SK-N-DZ (cell line): ENCODE measurements around the gene CSGALNACT2.

ENCODE experiments used
- DNase-seq: peaks from one replicate; pipeline ENCODE4 v3.0.0-alpha.2; 2015; ENCODE audit warnings: low spot score

The CSGALNACT2 gene

DNA sequence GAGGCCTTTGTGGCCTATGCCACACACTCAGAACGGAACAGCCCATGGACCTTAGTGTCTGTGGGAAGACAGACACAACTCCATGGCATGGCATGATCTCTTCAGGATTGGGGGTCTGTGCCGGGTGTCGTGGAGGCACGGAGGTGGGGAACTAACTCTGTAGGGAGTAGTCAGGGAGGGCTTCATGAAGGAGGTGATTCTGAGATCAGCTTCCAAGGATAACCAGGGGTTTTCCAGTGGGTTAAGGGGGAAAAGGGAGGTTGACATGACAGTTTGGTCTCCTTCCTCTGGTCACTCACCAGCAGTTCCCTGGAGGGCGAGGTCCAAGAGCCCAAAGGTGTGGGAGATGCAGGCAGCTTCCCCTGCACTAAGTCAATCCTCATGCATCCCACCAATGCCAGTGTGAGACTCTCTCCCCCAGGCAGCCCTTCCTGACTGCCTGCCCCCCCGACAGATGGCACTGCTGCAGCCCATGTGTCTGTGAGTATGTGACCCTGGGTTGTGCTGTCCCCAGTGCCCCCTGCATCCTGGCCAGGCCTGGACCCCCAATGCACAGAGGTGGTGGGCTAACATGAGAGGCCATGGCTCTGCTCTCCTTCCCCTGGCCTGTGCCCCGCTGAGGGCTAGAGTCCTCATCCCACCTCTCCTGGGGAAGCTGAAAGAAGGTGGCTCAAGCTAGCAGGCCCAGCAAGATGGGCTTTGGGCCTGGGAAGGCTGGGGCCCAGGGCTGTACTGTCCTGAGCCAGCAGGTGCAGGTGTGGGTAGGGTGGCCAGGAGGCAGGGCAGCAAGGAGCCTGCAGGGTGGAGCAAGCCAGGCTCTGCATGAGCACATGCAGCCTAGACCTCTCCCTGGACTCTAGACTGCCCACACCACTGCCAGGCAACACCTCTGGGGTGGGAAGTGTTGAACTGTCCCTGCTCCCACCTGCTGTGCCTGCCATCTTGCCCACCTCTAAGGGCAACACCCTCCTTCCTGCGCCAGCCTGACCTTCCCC lies 88.9 kb downstream of the CSGALNACT2 start:
- no peak for DNase-seq

DNA sequence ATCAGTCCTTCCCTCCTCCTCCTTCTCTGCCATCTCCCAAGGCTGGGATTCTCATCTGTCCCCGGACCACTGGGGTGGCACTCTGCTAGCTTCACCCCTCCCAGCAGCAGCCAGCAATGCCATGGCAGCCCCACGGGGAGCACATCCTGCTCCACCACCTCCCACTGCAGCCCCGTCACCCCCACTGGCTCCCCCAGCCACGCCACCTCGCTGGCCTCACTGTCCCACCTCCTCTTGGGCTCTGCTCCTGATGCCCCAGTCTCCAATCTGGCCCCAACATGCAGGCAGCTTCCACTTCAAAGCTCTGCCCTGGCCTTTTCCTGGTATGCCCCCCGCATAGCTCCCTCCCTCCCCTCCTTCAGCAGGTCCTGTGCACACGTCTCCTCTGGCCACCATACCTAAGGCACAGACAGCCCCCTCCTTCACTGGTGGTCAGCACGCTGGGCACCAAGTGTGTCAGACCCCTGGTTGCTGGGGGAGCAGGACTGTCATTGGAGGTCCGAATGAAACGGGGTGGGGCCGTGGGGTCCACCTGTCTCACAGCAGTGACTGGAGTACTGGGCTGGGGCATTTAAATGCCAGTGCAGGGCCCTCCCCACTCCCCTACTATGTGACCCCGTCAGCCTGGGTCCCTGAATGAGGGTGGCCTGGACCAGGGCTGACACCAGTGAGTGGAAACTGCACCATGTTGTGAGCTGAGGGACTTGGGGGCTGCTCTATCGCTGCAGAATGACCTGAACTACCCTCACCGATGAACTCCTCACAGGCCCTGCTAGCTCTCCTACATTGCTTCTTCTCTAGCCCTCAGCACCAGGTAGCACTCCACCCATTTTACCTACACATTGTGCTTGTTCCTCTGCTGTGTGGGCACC lies 89.9 kb downstream of the CSGALNACT2 start:
- no peak for DNase-seq

DNA sequence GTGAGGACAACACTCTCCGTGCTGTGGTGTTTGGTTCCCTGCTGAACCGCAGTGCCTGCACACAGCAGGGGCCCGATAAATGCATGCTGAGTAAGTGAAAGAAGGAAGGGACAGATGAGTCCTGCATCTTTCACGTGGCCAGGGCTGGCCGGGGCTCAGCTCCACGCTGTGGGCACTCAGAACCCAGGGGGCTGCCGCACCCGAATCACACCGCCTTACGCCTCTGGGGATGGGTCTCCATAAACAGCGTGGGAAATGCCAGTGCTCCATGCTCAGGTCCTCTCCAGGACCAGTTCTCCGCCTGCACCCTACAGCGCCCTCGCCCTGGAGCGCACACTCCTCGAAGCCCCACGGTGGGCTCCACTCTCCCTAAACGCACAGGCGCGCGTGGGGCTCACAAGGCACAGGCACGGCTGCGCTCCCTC lies 90.5 kb downstream of the CSGALNACT2 start:
- DNase-seq = no peak

DNA sequence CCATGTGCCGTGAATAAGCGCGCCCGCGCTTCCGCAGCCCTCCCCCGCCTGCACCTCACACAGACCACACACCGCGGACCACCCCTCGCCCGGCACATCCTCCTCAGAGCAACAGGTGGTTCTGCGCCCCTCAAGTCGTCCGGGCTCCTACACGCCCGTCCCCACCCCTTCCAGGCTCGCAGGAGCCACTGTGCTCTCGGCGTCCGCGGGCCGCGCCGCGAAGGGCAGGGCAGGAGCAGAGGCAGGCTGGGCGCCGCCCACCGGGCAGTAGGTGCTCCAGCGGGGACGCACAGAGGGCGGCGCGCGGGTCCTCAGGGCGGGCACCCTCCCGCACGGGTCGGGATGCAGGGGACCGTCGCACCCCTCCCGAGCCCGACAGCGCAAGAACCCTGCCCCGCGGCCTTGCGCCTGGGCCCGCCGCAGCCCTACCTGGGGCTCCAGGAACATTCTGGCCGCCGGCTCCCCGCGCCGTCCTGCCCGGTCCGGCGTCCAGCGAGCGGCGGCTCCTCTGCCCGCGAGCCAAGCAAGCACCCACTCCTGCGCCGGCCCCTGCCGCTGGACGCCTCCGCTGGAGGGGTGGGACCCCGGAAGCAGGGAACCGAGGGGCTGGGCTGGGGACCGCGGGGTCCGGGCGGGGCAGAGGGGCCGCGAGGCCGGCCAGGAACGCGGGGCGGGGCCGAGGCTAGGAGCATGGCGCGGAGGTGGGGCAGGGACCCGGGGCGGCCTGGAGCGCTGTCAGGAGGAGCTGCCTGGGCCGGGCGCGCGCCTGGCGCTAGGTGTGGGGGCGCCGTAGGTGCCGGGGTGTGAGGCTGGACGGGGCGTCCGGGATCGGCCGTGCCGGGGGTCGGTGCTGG lies 91.2 kb downstream of the CSGALNACT2 start:
- DNase-seq = no peak

DNA sequence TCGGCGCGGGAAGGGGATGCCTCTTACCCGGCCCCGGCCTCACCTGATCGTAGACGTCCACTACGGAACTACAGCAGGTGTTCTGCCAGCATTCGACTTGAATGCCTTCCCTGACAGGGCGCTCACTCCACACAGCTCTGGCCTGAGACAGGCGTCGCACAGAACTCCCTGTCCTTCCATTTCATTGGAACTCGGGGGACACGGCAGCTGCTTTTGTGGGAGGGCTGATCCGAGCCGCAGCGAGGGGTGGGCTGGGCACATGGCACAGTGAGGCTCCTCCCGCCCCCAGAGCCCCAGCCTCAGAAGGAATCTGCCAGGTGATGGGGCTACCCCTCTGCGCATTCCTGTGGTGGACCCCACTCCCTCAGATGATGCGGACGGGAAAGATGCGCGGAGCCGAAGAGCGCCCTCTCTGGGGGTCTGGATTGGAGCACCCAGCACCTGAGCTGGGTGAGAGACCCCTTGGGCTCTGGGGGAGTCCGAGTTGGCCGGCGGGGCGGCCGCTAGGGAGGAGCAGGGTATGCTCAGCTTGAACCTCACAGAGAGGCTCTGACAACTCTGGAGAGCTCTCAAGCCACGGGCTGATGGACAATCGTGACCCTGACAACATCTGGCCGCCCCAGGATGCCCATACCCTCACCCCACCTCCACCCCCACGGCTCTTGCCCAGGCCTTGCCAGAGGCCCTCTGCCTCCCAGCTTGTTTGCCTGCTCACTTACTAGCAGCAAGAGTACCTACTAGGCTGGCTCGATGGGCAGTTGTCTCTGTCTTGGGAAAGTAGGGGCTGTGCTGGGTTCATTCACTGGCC lies 92.1 kb downstream of the CSGALNACT2 start:
- no peak for DNase-seq

DNA sequence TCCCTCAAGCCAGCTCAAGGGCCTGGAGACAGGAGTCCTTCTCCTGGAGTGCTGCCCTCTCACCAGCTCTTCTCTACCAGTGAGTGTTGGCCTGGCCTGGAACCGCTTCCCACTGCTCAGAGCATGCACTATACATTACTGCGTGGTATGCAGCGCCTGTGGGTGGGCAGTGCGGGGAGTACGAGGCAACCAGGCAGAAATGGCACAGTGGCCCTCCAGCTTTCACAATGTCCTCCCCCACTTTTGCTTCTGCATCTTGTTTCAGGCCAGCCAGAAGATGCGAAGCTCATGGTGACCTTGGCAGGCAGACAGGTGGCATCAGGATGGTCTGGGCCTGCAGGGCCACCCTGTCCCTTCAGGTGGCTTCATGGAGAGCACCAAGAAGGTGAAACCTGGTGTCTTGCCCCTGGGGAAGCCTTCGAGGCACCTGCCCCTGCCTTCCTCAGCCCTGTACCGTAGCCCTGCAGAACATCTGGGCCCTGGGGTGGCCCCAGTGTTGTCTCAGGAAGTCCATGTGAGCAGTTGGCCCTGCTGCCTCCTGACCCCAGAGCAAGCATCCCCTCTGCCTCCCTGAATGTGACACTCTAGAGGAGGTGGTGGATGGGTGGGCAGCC lies 92.8 kb downstream of the CSGALNACT2 start:
- DNase-seq = no peak

DNA sequence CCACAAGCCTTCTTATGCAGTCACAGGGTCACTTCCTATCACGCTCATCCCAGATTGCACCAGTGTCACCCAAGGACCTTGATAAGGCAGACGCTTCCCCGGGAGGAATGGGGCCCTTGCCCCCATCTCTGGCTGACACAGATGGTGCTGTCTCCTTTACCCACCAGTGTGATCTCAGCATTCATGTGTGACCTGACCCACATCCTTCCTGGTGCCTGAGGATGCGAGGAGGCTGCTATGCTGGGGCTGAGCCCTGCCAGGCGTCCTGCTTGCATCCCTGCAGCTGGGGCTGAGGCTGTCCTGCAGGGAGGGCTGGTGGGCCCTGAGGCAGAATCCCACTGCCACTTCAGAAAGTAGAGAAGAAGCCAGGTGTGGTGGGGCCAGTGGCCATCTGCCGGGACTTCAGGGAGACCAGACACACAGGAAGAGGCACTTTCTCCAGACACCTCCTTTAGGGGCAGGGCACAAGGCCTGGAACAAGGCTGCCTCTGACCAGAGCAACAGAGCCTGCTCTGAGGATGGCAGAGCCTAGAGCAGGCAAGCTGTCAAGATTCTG lies 93.4 kb downstream of the CSGALNACT2 start:
- no peak for DNase-seq

DNA sequence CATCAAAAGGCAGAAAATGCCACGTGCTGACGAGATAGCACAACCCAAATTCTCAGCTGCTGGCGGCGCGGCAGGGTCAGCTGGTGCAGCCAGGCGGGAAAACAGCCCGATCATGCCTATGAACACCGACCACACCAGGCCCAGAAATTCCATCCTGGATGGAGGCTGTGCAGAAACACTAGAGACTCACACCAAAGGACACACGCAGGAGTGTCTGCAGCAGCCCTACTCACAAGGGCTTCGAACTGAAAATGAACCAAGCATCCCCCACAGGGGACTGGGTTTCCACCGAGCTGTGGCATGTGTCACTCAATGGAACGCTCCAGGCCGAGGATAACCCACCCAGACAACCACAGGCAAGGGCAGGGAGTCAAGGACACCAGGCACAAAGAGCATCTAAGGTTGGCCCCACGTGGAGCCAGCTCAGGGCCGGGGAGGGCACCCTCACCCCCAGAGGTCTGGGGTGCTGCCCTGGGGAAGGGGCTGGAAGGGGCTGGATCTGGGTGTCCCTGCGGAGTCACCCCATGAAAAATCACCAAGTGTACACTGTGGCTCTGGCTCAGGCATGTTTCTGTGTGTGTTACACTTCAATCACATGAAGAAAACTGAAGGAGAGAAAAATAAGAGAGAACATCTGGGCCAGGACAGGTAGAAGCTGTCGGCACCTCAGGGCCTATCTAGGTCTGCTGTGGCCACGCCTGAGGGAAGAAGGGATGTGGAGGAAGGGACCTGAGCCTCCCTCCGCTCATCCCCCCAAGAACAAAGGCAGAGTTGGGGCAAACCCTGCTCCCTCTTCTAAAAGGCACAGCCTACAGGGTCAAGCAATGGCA lies 95.6 kb downstream of the CSGALNACT2 start:
- no peak for DNase-seq

DNA sequence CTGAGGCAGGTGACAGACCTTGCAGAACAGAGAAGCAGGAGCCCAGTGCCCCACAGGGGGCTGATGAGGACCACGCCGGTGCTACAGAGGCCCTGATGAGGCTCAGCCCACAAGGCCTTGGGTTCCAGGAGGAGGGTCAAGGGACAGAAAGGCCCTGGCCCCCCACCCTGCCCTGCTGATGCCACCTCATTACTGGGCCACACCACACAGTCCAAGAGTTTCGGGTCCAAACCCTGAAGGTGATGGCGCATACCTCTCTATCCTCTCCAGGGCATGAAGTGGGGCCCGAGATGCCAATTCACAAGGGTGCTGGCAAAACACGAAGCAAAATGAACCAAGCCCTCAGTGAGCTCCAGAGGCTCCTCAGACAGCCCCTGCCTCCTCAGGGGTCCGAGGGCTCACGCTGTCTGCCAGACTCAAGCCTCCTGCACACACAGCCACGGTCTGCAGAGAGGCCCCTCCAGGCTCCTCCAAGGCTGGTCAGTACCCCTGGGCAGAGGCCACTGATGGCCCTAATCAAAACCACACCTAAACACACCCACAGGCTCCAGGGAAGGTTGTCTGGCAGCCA lies 96.3 kb downstream of the CSGALNACT2 start:
- DNase-seq = no peak
